ENCODE results near the gene VSTM5. TPM values are rescaled to one million over a fixed set of nuclear protein-coding genes. Genes with fewer than 3 reads are reported as not detected.
"Not testable (repeated sequence)": the region's sequence is repeated elsewhere in the genome, so short reads cannot be mapped to it uniquely, and the experiment has no call there.

Gene VSTM5, protein sequence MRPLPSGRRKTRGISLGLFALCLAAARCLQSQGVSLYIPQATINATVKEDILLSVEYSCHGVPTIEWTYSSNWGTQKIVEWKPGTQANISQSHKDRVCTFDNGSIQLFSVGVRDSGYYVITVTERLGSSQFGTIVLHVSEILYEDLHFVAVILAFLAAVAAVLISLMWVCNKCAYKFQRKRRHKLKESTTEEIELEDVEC
- total RNA-seq, result 1 to 10 TPM in 4 of 8 experiments, under 1 TPM in 4; 0.59 to 2.0 (median 0.90) TPM

GRCh38 chr11:93850594-93851018, at the start of gene VSTM5:
Gene VSTM5, minus strand, starts transcription at chr11:93850618. Its CDS starts 116 bp downstream, at chr11:93850502.
- 85% methylated on average over 2 of the region's 6 CpGs; no CpG with 5 or more reads in 9 of the 10 experiments for WGBS, 10 experiments
- Histone ChIP-seq H3K27ac (no peak within 1 kb of the TSS), H3K4me1 (replicated peaks in 1 of 2) (no peaks in the 10 kb centered on the region), H3K4me3 (peak within 1 kb of the TSS; percentile 11 to 33 (median 27))
- in situ Hi-C loops (cut with MboI; ENCODE audit: low pct_unique_long_range_greater_than_20kb in 2 of 9, low sequenced_read_pairs in 9 of 9, unreplicated experiment in 9 of 9), result no loop called here
- peak in 3 of 8 experiments; percentile 6 to 10 (median 9) for ATAC-seq (replicated peaks in 6 of 8)

DNA sequence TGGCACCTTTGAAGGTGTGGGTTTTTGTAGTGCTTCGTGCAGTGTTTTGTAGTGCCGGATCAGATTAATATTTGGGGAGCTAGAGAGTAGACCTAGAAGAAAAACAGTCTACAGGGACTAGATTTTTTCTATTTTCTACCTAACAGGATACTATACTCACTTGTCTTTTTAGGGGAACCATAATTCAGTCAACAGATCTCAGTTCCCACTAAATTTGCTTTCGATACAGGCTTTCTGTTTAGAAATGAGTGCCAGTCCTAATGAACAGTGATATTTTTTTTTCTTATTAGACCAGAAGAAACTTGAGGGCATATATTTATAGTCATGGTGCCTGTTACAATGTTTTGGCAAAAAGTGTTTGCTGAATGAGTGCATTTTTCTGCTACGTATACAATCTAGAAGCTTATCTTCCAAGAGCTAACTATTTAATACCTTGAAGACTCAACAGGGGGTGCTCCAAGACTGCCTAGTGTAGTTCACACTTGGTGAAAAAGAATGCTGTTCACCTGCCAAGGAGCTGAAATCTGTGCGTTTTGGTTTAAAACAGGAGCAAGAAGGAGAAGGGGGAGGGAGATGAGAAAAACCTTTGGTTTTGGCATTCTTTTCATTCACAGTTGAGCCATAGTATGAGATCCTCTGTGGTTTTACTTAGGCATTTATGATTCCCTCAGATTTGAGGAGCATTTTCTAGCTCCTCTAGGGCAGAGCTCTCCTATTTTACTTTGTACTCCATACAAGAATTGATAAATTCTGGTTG, 44.9 kb upstream of the VSTM5 start:
- peak; percentile 43 to 87 (median 68) for ATAC-seq (replicated peaks in 6 of 8)
- in situ Hi-C loops (cut with MboI; ENCODE audit: low pct_unique_long_range_greater_than_20kb in 2 of 9, low sequenced_read_pairs in 9 of 9, unreplicated experiment in 9 of 9), result loop anchor here in 3 of 9 experiments (10.0 to 25.0 kb wide), 4 partner anchors 542 to 617 kb away; partner anchors contain the start of genes ANKRD49 (in 1 of the 3), C11orf97 (in 1 of the 3) and MRE11 (in 1 of the 3)
- Histone ChIP-seq H3K27ac (no peak overlapping the region), H3K4me1 (replicated peaks in 1 of 2) (no peaks in the 10 kb centered on the region), H3K4me3 (no peak overlapping the region)
- WGBS, 10 experiments, result 6 to 100% (median 42%) methylated on average over 1 to 5 of the region's 5 CpGs

DNA sequence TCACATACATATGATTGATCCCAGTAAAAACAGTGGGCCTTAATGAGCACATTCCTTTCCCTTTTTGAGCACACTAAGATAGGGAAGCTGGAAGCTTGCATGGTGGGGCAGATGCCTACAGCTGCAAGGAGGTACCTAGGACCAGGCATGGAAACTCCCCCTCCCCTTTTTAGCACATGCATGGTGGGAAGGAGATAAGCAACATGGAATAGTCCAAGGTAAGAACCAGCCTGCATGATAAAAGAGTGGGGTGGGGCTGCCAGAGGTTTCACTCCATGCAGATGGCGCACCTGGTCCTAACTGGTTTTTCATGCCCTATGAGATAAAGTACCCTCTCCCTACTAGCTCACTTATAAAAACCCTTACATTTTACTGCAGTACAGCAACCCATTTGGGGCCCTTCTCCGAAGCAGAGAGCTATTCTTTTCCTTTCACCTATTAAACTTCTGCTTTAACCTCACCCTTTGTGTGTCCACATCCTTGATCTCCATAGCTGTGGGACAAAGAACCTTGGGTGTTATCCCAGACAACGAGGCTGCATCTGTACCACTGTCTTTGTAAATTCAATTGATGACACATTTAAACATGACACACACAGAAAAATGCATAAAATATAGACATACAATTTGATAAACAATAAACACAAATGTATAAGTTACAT, 40.1 kb upstream of the VSTM5 start:
- ATAC-seq (replicated peaks in 6 of 8), result no peak
- in situ Hi-C loops (cut with MboI; ENCODE audit: low pct_unique_long_range_greater_than_20kb in 2 of 9, low sequenced_read_pairs in 9 of 9, unreplicated experiment in 9 of 9), result loop anchor here in 3 of 9 experiments (10.0 to 25.0 kb wide), 4 partner anchors 547 to 622 kb away; partner anchors contain the start of genes ANKRD49 (in 1 of the 3), C11orf97 (in 1 of the 3) and MRE11 (in 1 of the 3)
- H3K27ac ChIP-seq, result no peak overlapping the region
- H3K4me3 ChIP-seq, result no peak overlapping the region
- no peaks in the 10 kb centered on the region for H3K4me1 ChIP-seq (replicated peaks in 1 of 2)
- WGBS, 10 experiments, result 6 to 100% (median 62%) methylated on average over 1 to 3 of the region's 3 CpGs; no CpG with 5 or more reads in 3 of the 10 experiments

DNA sequence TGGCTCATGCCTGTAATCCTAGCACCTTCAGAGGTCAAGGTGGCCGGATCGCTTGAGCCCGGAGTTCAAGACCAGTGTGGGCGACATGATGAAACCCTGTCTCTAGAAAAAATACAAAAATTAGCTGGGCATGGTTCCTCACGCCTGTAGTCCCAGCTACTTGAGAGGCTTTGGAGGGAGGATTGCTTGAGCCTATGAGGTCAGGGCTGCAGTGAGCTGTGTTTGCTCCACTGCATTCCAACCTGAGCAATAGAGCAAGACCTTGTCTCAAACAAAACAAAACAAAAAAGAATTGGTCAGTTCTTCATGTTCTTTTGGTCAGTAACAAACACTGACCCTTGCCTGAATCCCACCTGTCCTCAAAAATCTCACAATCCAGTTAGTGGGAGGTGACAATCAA, 36.7 kb upstream of the VSTM5 start:
- 75 to 97% (median 89%) methylated on average over 2 to 5 of the region's 5 CpGs; no CpG with 5 or more reads in 5 of the 10 experiments for WGBS, 10 experiments
- in situ Hi-C loops (cut with MboI; ENCODE audit: low pct_unique_long_range_greater_than_20kb in 2 of 9, low sequenced_read_pairs in 9 of 9, unreplicated experiment in 9 of 9), result loop anchor here in 3 of 9 experiments (25.0 kb wide), 3 partner anchors 550 to 625 kb away; partner anchors contain the start of genes ANKRD49 (in 1 of the 3), C11orf97 (in 1 of the 3) and MRE11 (in 1 of the 3)
- Histone ChIP-seq H3K4me3 (no peak overlapping the region), H3K27ac (no peak overlapping the region), H3K4me1 (replicated peaks in 1 of 2) (no peaks in the 10 kb centered on the region)
- no peak for ATAC-seq (replicated peaks in 6 of 8)

DNA sequence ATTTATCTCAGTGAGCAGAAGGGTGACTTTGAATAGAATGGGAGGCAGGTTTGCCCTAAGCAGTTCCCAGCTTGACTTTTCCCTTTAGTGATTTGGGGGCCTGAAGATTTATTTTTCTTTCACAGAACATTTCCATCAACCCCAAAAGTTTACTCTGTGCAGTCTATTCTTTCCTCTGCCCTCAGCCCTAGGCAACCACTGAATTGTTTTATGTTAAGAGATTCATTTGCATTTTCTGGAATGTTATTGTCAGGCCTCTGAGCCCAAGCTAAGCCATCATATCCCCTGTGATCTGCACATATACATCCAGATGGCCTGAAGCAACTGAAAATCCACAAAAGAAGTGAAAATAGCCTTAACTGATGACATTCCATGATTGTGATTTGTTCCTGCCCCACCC, 28.7 kb upstream of the VSTM5 start:
- peak; percentile 38 to 100 (median 74) for ATAC-seq (replicated peaks in 6 of 8)
- not testable (repeated sequence) for H3K27ac ChIP-seq; H3K4me3 ChIP-seq; H3K4me1 ChIP-seq (replicated peaks in 1 of 2)
- in situ Hi-C loops (cut with MboI; ENCODE audit: low pct_unique_long_range_greater_than_20kb in 2 of 9, low sequenced_read_pairs in 9 of 9, unreplicated experiment in 9 of 9), result loop anchor here in 3 of 9 experiments (25.0 kb wide), 3 partner anchors 558 to 633 kb away; partner anchors contain the start of genes ANKRD49 (in 1 of the 3), C11orf97 (in 1 of the 3) and MRE11 (in 1 of the 3)

DNA sequence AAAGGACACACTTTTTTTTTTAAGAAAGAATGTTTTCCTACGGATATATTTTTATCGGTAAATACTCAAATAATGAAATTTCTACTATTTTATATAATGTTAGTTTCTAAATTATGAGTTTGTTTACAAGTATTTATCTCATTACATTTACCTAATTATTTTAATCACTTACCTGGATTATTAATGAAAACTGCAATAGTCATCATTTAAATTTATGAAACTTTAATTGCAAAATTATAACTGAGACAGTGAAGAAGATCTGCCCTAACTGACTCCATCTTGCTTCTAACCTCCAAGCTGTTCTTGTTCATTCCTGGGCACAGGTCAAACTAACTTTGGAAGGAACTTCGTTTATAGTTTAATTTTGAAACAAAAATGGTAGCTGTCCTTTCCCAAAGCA, 25.2 kb upstream of the VSTM5 start:
- H3K4me3 ChIP-seq, result no peak overlapping the region
- H3K27ac ChIP-seq, result no peak overlapping the region
- no peak for ATAC-seq (replicated peaks in 6 of 8)
- 40 to 100% (median 93%) methylated on average over 1 to 3 of the region's 3 CpGs for WGBS, 10 experiments
- in situ Hi-C loops (cut with MboI; ENCODE audit: low pct_unique_long_range_greater_than_20kb in 2 of 9, low sequenced_read_pairs in 9 of 9, unreplicated experiment in 9 of 9), result loop anchor here in 3 of 9 experiments (25.0 kb wide), 3 partner anchors 562 to 637 kb away; partner anchors contain the start of genes ANKRD49 (in 1 of the 3), C11orf97 (in 1 of the 3) and MRE11 (in 1 of the 3)
- no peaks in the 10 kb centered on the region for H3K4me1 ChIP-seq (replicated peaks in 1 of 2)

DNA sequence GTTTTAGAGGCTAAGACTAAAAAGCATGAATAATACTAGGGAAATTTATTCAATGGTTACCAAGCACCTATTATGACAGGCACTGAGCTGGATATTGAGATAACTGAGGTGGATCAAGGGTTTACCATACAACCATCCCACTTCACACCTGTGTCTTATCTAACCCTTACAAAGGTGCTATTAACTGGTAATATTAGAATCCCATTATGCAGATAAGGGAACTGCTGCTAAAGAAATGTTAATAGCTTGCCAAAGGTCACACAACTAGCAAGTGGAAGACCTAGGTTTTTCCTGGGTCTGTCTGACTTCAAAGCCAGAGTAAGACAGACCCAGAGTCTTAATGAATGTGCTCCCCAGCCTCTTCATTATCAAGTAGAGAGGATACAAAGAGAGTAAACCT, 21.1 kb upstream of the VSTM5 start:
- in situ Hi-C loops (cut with MboI; ENCODE audit: low pct_unique_long_range_greater_than_20kb in 2 of 9, low sequenced_read_pairs in 9 of 9, unreplicated experiment in 9 of 9), result no loop called here
- no peak for ATAC-seq (replicated peaks in 6 of 8)
- no peak overlapping the region for H3K27ac ChIP-seq
- no peak overlapping the region for H3K4me3 ChIP-seq
- no peaks in the 10 kb centered on the region for H3K4me1 ChIP-seq (replicated peaks in 1 of 2)

DNA sequence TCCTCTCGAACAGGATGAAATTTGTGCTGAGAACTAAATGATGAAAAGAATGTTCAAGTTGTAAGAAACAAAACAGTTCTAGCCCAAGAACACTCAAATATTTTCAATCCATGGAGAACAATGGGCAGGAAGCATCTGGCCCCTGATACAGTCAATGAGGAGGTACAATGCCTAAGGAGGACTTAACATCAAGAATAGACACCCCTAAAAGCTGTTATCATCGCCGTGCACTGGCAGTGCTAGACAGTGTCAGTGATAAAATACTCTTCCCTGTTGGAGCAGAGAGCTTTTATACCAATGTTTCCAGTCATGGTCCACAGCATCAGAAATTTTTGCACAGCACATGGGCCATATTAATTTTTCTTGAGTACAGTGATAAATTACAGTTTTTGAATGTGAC, 20.2 kb upstream of the VSTM5 start:
- Histone ChIP-seq H3K27ac (no peak overlapping the region), H3K4me3 (no peak overlapping the region), H3K4me1 (replicated peaks in 1 of 2) (no peaks in the 10 kb centered on the region)
- in situ Hi-C loops (cut with MboI; ENCODE audit: low pct_unique_long_range_greater_than_20kb in 2 of 9, low sequenced_read_pairs in 9 of 9, unreplicated experiment in 9 of 9), result no loop called here
- WGBS, 10 experiments, result 28 to 100% (median 83%) methylated on average over 1 to 3 of the region's 3 CpGs; no CpG with 5 or more reads in 2 of the 10 experiments
- no peak for ATAC-seq (replicated peaks in 6 of 8)

GRCh38 chr11:93869830-93870229, 19.4 kb upstream of the VSTM5 start:
- Histone ChIP-seq H3K27ac (no peak overlapping the region), H3K4me3 (no peak overlapping the region), H3K4me1 (replicated peaks in 1 of 2) (no peaks in the 10 kb centered on the region)
- in situ Hi-C loops (cut with MboI; ENCODE audit: low pct_unique_long_range_greater_than_20kb in 2 of 9, low sequenced_read_pairs in 9 of 9, unreplicated experiment in 9 of 9), result no loop called here
- 42 to 93% (median 82%) methylated on average over 1 to 7 of the region's 7 CpGs; no CpG with 5 or more reads in 3 of the 10 experiments for WGBS, 10 experiments
- no peak for ATAC-seq (replicated peaks in 6 of 8)

DNA sequence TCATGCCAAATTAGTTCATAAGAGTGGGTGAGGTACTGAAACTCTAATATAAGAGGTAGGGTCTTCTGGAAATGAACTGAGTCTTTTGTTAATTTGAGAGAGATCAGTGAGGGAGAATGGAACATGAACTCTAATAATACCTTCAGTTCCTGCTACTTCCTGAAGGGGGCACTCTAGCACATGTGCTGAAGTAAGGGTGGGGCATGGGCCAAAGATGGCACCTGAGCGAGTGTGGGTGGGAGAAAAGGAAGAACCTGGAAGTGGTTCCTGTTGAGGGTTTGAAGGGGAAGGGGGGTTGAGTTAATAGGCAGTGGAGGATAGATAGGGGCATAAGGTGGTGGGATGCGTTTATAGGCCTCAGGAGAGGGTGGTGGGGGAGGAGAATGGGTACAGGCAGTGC, 18.0 kb upstream of the VSTM5 start:
- WGBS, 10 experiments, result 71% methylated on average over 1 of the region's 2 CpGs; no CpG with 5 or more reads in 9 of the 10 experiments
- H3K27ac ChIP-seq; in situ Hi-C loops (cut with MboI; ENCODE audit: low pct_unique_long_range_greater_than_20kb in 2 of 9, low sequenced_read_pairs in 9 of 9, unreplicated experiment in 9 of 9); ATAC-seq (replicated peaks in 6 of 8); H3K4me1 ChIP-seq (replicated peaks in 1 of 2); H3K4me3 ChIP-seq: not testable (repeated sequence)

GRCh38 chr11:93861808-93862207, 11.4 kb upstream of the VSTM5 start:
- Histone ChIP-seq H3K27ac (no peak overlapping the region), H3K4me1 (replicated peaks in 1 of 2) (no peaks in the 10 kb centered on the region), H3K4me3 (no peak overlapping the region)
- WGBS, 10 experiments, result 43 to 100% (median 51%) methylated on average over 1 to 4 of the region's 4 CpGs; no CpG with 5 or more reads in 3 of the 10 experiments
- ATAC-seq (replicated peaks in 6 of 8), result no peak
- in situ Hi-C loops (cut with MboI; ENCODE audit: low pct_unique_long_range_greater_than_20kb in 2 of 9, low sequenced_read_pairs in 9 of 9, unreplicated experiment in 9 of 9), result no loop called here

- in situ Hi-C loops (cut with MboI; ENCODE audit: low pct_unique_long_range_greater_than_20kb in 2 of 9, low sequenced_read_pairs in 9 of 9, unreplicated experiment in 9 of 9), result no loop called here
- no peak overlapping the region for H3K27ac ChIP-seq
- ATAC-seq (replicated peaks in 6 of 8), result peak in 3 of 8 experiments; percentile 76 to 92 (median 77)
- H3K4me3 ChIP-seq, result no peak overlapping the region
- H3K4me1 ChIP-seq (replicated peaks in 1 of 2), result no peaks in the 10 kb centered on the region
- WGBS, 10 experiments, result 8 to 76% (median 44%) methylated on average over 2 to 3 of the region's 3 CpGs; no CpG with 5 or more reads in 1 of the 10 experiments
Observed at GRCh38 chr11:93858121-93858775, 7.8 kb upstream of the VSTM5 start.

All from motor neuron (in vitro differentiated cells).